ENCODE data around the gene GTPBP3. TPM values are rescaled to one million over a fixed set of nuclear protein-coding genes. Genes with fewer than 3 reads are reported as not detected.

Gene GTPBP3
- polyA plus RNA-seq, 3 donors = 1.0 to 22.0 (median 1.7) TPM

DNA sequence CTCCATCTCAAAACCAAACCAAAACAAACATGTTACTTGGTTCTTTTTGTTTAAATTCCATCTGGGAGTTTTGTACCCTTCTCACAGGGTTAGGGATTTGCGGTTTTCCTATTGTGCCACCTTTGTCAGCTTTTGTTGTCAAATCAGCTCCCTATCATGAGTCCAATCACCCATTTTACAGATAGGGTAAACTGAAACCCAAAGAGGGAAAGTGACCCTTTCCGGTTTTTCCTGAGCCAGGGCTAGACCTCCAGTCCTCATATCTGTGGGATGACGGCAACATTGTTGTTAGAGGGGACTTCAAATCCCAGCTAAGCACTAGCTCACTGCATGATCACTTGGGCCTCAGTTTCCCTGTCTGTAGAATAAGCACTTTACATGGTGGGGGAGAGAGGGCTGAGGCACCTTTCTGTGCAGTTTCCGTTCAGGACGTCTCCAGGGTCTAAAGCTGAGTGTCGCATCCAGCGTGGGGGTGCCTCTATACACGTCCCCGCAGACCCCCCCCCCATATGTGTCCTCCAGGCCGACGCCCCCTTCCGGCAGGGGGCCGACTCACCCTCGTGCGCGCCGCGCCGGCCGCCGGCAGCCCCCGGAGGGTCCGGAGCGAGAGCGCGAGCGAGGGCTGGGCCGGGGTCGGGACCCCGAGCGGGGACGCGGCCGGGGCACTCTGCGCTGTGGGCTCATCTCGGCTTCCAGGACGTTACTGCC, 52.8 kb downstream of the GTPBP3 start:
- no peaks in the 10 kb centered on the region for H3K79me2 ChIP-seq (ENCODE audit: insufficient read depth, low read length)
- H3K4me1 ChIP-seq (ENCODE audit: control insufficient read depth in 1 of 2, insufficient read depth in 2 of 2, low read length in 2 of 2) = peaks cover 30 to 34% of the 10 kb centered on the region in 2 donors
- Mint-ChIP-seq H3K4me3 (peak overlapping the region in 1 of 2 donors; percentile 55), H3K4me1 (peaks cover 27% of the 10 kb centered on the region), H3K27me3 (ENCODE audit: low read depth in 3 of 3) (peaks cover 17 to 27% (median 22%) of the 10 kb centered on the region in 3 donors), H3K9me3 (peaks cover 4 to 18% (median 11%) of the 10 kb centered on the region in 7 donors), H3K36me3 (peaks cover 0 to 2% of the 10 kb centered on the region in 2 donors), H3K27ac (no peak overlapping the region)
- H3K27ac ChIP-seq (ENCODE audit: low read depth in 1 of 2, low read length in 2 of 2) = no peak overlapping the region
- H3K4me2 ChIP-seq (replicated peaks; ENCODE audit: extremely low read depth, low read length, poor library complexity, severe bottlenecking) = peak overlapping the region; percentile 81
- H3K9ac ChIP-seq (ENCODE audit: insufficient read depth, low read length, poor library complexity, severe bottlenecking) = no peak overlapping the region
- TF ChIP-seq, protein P1, sequence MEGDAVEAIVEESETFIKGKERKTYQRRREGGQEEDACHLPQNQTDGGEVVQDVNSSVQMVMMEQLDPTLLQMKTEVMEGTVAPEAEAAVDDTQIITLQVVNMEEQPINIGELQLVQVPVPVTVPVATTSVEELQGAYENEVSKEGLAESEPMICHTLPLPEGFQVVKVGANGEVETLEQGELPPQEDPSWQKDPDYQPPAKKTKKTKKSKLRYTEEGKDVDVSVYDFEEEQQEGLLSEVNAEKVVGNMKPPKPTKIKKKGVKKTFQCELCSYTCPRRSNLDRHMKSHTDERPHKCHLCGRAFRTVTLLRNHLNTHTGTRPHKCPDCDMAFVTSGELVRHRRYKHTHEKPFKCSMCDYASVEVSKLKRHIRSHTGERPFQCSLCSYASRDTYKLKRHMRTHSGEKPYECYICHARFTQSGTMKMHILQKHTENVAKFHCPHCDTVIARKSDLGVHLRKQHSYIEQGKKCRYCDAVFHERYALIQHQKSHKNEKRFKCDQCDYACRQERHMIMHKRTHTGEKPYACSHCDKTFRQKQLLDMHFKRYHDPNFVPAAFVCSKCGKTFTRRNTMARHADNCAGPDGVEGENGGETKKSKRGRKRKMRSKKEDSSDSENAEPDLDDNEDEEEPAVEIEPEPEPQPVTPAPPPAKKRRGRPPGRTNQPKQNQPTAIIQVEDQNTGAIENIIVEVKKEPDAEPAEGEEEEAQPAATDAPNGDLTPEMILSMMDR (IDR thresholded peaks at IDR 0.05) = no peak
- intact Hi-C loops (cut with micrococcal nuclease) = loop anchor here (5.0 to 10.0 kb wide), 3 partner anchors 43 to 98 kb away; no protein-coding TSS in a partner anchor
- H3K27me3 ChIP-seq (ENCODE audit: control insufficient read depth in 2 of 2, insufficient read depth in 2 of 2, low read length in 2 of 2) = peaks cover 6 to 15% of the 10 kb centered on the region in 2 donors
- peak overlapping the region in 1 of 3 experiments; percentile 73 for H3K4me3 ChIP-seq (replicated peaks in 1 of 3; ENCODE audit: low read depth in 2 of 3, low read length in 3 of 3)
- H4K20me1 ChIP-seq (ENCODE audit: insufficient read depth, low read length) = no peaks in the 10 kb centered on the region
- H3K36me3 ChIP-seq (replicated peaks in 1 of 2; ENCODE audit: control insufficient read depth in 1 of 2, insufficient read depth in 2 of 2, low read length in 2 of 2) = no peaks in the 10 kb centered on the region
- no peak for DNase-seq
- peaks cover 4 to 13% of the 10 kb centered on the region in 2 donors for H3K9me3 ChIP-seq (replicated peaks in 1 of 2; ENCODE audit: control insufficient read depth in 1 of 2, insufficient read depth in 1 of 2, low read length in 2 of 2)
- 0% methylated on average over 31 of the region's 37 CpGs for WGBS (ENCODE audit: insufficient coverage)
- H2AFZ ChIP-seq (ENCODE audit: insufficient read depth, low read depth, low read length, poor library complexity, severe bottlenecking) = peak overlapping the region; percentile 18

DNA sequence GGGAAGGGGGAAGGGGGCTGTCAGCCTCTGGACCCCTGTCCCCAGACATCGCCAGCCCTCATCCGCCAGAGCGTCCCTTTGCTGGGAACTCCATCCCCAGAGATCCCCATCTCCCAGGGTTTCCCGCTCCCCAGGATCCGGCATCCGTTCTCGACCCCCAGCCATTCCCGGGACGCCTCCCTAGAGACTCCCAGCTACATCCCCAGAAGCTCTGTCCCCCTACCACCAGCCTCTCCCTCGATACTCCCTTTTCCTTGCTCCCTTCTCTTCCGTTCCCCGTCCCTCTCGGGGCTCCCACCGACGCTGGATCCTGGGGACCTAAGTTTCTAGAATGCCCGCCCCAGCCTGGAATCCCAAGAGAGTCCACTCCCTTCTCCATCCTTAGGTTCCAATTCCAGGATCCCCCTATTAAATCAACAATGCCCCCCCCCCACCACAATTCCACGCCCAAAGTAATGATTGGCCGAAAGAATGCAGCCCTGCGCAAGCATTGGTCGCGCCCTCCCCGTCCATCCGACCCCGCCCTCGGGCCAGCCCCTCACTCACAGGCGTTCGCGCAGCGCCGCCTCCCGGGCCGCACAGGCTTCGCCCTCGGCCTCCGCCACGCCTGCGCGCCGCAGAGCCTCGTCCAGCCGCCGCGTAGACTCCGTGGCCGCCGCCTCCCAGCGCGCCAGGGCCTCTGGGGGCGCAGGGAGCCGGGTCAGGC, 53.5 kb downstream of the GTPBP3 start:
- H3K36me3 ChIP-seq (replicated peaks in 1 of 2; ENCODE audit: control insufficient read depth in 1 of 2, insufficient read depth in 2 of 2, low read length in 2 of 2) = no peaks in the 10 kb centered on the region
- H3K4me1 ChIP-seq (ENCODE audit: control insufficient read depth in 1 of 2, insufficient read depth in 2 of 2, low read length in 2 of 2) = peaks cover 31 to 38% of the 10 kb centered on the region in 2 donors
- H3K27me3 ChIP-seq (ENCODE audit: control insufficient read depth in 2 of 2, insufficient read depth in 2 of 2, low read length in 2 of 2) = peaks cover 6 to 15% of the 10 kb centered on the region in 2 donors
- TF ChIP-seq, protein P1 (IDR thresholded peaks at IDR 0.05) = peak; percentile 63
- H3K27ac ChIP-seq (ENCODE audit: low read depth in 1 of 2, low read length in 2 of 2) = no peak overlapping the region
- H3K27me3 Mint-ChIP-seq (ENCODE audit: low read depth in 3 of 3) = peaks cover 17 to 27% (median 22%) of the 10 kb centered on the region in 3 donors
- H3K9me3 ChIP-seq (replicated peaks in 1 of 2; ENCODE audit: control insufficient read depth in 1 of 2, insufficient read depth in 1 of 2, low read length in 2 of 2) = peaks cover 4 to 13% of the 10 kb centered on the region in 2 donors
- no peak overlapping the region for H3K9ac ChIP-seq (ENCODE audit: insufficient read depth, low read length, poor library complexity, severe bottlenecking)
- DNase-seq = peak; percentile 72 to 84 (median 77)
- intact Hi-C loops (cut with micrococcal nuclease) = no loop called here
- peak overlapping the region; percentile 72 to 87 for H3K4me3 Mint-ChIP-seq
- H3K36me3 Mint-ChIP-seq = peaks cover 0 to 2% of the 10 kb centered on the region in 2 donors
- under 1% methylated on average over 50 of the region's 50 CpGs for WGBS (ENCODE audit: insufficient coverage)
- H4K20me1 ChIP-seq (ENCODE audit: insufficient read depth, low read length) = no peaks in the 10 kb centered on the region
- H3K4me3 ChIP-seq (replicated peaks in 1 of 3; ENCODE audit: low read depth in 2 of 3, low read length in 3 of 3) = peak overlapping the region in 2 of 3 experiments; percentile 19 to 73
- H3K4me2 ChIP-seq (replicated peaks; ENCODE audit: extremely low read depth, low read length, poor library complexity, severe bottlenecking) = peak overlapping the region; percentile 81
- H2AFZ ChIP-seq (ENCODE audit: insufficient read depth, low read depth, low read length, poor library complexity, severe bottlenecking) = peak overlapping the region; percentile 54
- H3K27ac Mint-ChIP-seq = peak overlapping the region in 2 of 7 donors; percentile 46 to 55
- peaks cover 30% of the 10 kb centered on the region for H3K4me1 Mint-ChIP-seq
- peaks cover 4 to 18% (median 11%) of the 10 kb centered on the region in 7 donors for H3K9me3 Mint-ChIP-seq
- no peaks in the 10 kb centered on the region for H3K79me2 ChIP-seq (ENCODE audit: insufficient read depth, low read length)

Data from CD14-positive monocyte (primary cell).